HepG2 (cell line): ENCODE data around the gene PDCL3. TPM values are rescaled to one million over a fixed set of nuclear protein-coding genes. Genes with fewer than 3 reads are reported as not detected.

ENCODE experiments used
- ATAC-seq: fragments of 200-7000 bp; cut with Tn5 transposase; 3 replicates; pipeline ENCODE4 v1.9.1; 2020; ENCODE audit warnings: mild to moderate bottlenecking, moderate library complexity
- BruUV-seq: library from RNA; stranded (reverse); fragments of 400-500 nt; replicated peaks from 2 replicates; lab custom pipeline; 2021; lab: Mats Ljungman, UMichigan
- CTCF ChIA-PET: fragments of 300-600 bp; formaldehyde crosslinking; extraction: SDS; loops from one replicate; lab custom pipeline; 2021; ENCODE audit warnings: low total read pairs, inconsistent platforms, low intra/inter-chr PET ratio; lab: Yijun Ruan, JAX
- POLR2A ChIA-PET: fragments of 350-600 bp; sonication (Branson Sonifier 250); formaldehyde crosslinking; loops from one replicate; lab custom pipeline; 2020; ENCODE audit warnings: antibody characterized with exemption, inconsistent platforms; lab: Yijun Ruan, JAX
- DNase-seq: peaks from one replicate; pipeline ENCODE4 v3.0.0-alpha.2; 2015; ENCODE audit warnings: low spot score
- FAIRE-seq: peaks from 3 replicates; lab custom pipeline; 2011; peaks lifted over from hg19 to GRCh38; lab: Jason Lieb, UNC
- H2AFZ ChIP-seq: one replicate; pipeline ENCODE4 v1.6.1; 2011; ENCODE audit warnings: low read length, inconsistent platforms
- H3K27ac ChIP-seq: fragments of 300-600 bp; 3 replicates; pipeline ENCODE4 v1.8.0; 2011; ENCODE audit warnings: mixed run types, mild to moderate bottlenecking, mixed read lengths, low read length, inconsistent platforms; ENCODE audit not compliant: insufficient read depth; ENCODE audit errors: extremely low read length
- H3K27me3 ChIP-seq, 2 experiments: fragments of 200-600 bp in 1 of 2; 2 replicates in 1 of 2; 3 replicates in 1 of 2; pipeline versions ENCODE4 v1.6.0 to v1.8.0; 2011; ENCODE audit warnings: low read length in 2 of 2, mild to moderate bottlenecking in 2 of 2, moderate library complexity in 2 of 2, inconsistent platforms in 1 of 2; ENCODE audit not compliant: insufficient read depth in 2 of 2, control insufficient read depth in 1 of 2
- H3K36me3 ChIP-seq, 2 experiments: fragments of 200-600 bp in 1 of 2; replicated peaks in 1 of 2; 2 replicates in 1 of 2; 3 replicates in 1 of 2; pipeline versions ENCODE4 v1.5.1 to v1.8.0; 2011; ENCODE audit warnings: low read length in 2 of 2, inconsistent platforms in 1 of 2; ENCODE audit not compliant: insufficient read depth in 2 of 2, control insufficient read depth in 1 of 2
- H3K4me1 ChIP-seq: 2 replicates; pipeline ENCODE4 v1.5.1; 2012; ENCODE audit warnings: low read length, inconsistent platforms; ENCODE audit not compliant: insufficient read depth
- H3K4me2 ChIP-seq: 2 replicates; pipeline ENCODE4 v1.6.0; 2011; ENCODE audit warnings: low read depth, low read length, inconsistent platforms
- H3K4me3 ChIP-seq, 3 experiments: fragments of 200-600 bp in 1 of 3; sonication (generic), shearing (Covaris generic) in 1 of 3; replicated peaks in 1 of 3; 2 replicates each; pipeline ENCODE4 v1.5.1; 2011 to 2016; ENCODE audit warnings: low read length in 3 of 3, inconsistent platforms in 2 of 3, low read depth in 2 of 3, mild to moderate bottlenecking in 2 of 3, control low read depth in 1 of 3, mixed read lengths in 1 of 3; ENCODE audit not compliant: insufficient read depth in 1 of 3
- H3K79me2 ChIP-seq: one replicate; pipeline ENCODE4 v1.6.1; 2011; ENCODE audit warnings: low read length, inconsistent platforms; ENCODE audit not compliant: insufficient read depth
- H3K9ac ChIP-seq: 2 replicates; pipeline ENCODE4 v1.6.0; 2011; ENCODE audit warnings: mild to moderate bottlenecking, low read depth, low read length, inconsistent platforms; ENCODE audit not compliant: insufficient read depth
- H3K9me3 ChIP-seq: 2 replicates; pipeline ENCODE4 v1.5.1; 2012; ENCODE audit warnings: mild to moderate bottlenecking, low read length
- H4K20me1 ChIP-seq: 2 replicates; pipeline ENCODE4 v1.6.0; 2011; ENCODE audit warnings: inconsistent platforms, mild to moderate bottlenecking, low read length, moderate library complexity; ENCODE audit not compliant: insufficient read depth
- NFE2 ChIP-seq: sonication (generic); formaldehyde crosslinking; IDR thresholded peaks from 2 replicates; pipeline ENCODE4 v1.4.0; 2020; ENCODE audit warnings: missing genetic modification reagents
- NFE2L2 ChIP-seq: fragments of 150-350 bp; IDR thresholded peaks from 2 replicates; pipeline ENCODE4 v1.6.1; 2014; ENCODE audit warnings: low read length
- ZNF644 ChIP-seq: IDR thresholded peaks from 2 replicates; pipeline ENCODE4 v1.6.1; 2016; ENCODE audit warnings: low read depth
- ZNF775 ChIP-seq: sonication (generic); formaldehyde crosslinking; IDR thresholded peaks from 2 replicates; pipeline ENCODE4 v1.4.0; 2020; ENCODE audit warnings: missing genetic modification reagents, mild to moderate bottlenecking, moderate library complexity, borderline replicate concordance
- WGBS: methylation state at CpG from one replicate; pipeline ENCODE4 v1.1.6; 2017; ENCODE audit warnings: low lambda C conversion rate; 5-methylcytosine and 5-hydroxymethylcytosine counted together
- in situ Hi-C: cut with HindIII; loops from 2 replicates; pipeline ENCODE4 v1.10.0; 2017; ENCODE audit warnings: low pct_unique_long_range_greater_than_20kb; ENCODE audit not compliant: extremely low pct_ligation_motif_present
- intact Hi-C: fragments of 100-400 bp; cut with micrococcal nuclease; formaldehyde crosslinking; loops from one replicate; pipeline ENCODE4 v1.10.0; 2022; ENCODE audit not compliant: unreplicated experiment
- polyA plus RNA-seq, 8 experiments: library from polyadenylated mRNA; depleted of rRNA in 3 of 8; stranded (reverse) in 7 of 8; unstranded in 1 of 8; fragments of >200 nt; fragmentation: Illumina TruSeq in 4 of 8; extraction: Trizol in 4 of 8; gene quantifications; 2 replicates each; pipeline versions ENCODE4 v1.2.1 to v1.2.3, GENCODE V29; 2011 to 2016; ENCODE audit warnings: low read depth in 4 of 8, missing spikeins in 1 of 8, mixed read lengths in 1 of 8; ENCODE audit not compliant: insufficient read depth in 1 of 8
- total RNA-seq, 5 experiments: library from RNA; depleted of rRNA; stranded (reverse); fragments of >200 nt; fragmentation: Illumina TruSeq; extraction: Trizol; gene quantifications; 2 replicates each; pipeline ENCODE4 v1.2.3, GENCODE V29; 2016; ENCODE audit warnings: low read depth in 1 of 5
- TF ChIP-seq, protein P1 (sequence below): sonication (generic); formaldehyde crosslinking; IDR thresholded peaks from 2 replicates; pipeline ENCODE4 v1.9.0; 2021; ENCODE audit warnings: missing genetic modification reagents, mild to moderate bottlenecking, borderline replicate concordance
- TF ChIP-seq, protein P2 (sequence below): sonication (generic); formaldehyde crosslinking; IDR thresholded peaks from 2 replicates; pipeline ENCODE4 v1.4.0; 2020; ENCODE audit warnings: missing genetic modification reagents, mild to moderate bottlenecking, borderline replicate concordance

The PDCL3 gene
- total and polyA plus RNA-seq, 2 of the 13 experiments (the other 11 are each of a cell fraction or from before 2014, with no cell fraction given) = 14.4 to 24.4 TPM

DNA sequence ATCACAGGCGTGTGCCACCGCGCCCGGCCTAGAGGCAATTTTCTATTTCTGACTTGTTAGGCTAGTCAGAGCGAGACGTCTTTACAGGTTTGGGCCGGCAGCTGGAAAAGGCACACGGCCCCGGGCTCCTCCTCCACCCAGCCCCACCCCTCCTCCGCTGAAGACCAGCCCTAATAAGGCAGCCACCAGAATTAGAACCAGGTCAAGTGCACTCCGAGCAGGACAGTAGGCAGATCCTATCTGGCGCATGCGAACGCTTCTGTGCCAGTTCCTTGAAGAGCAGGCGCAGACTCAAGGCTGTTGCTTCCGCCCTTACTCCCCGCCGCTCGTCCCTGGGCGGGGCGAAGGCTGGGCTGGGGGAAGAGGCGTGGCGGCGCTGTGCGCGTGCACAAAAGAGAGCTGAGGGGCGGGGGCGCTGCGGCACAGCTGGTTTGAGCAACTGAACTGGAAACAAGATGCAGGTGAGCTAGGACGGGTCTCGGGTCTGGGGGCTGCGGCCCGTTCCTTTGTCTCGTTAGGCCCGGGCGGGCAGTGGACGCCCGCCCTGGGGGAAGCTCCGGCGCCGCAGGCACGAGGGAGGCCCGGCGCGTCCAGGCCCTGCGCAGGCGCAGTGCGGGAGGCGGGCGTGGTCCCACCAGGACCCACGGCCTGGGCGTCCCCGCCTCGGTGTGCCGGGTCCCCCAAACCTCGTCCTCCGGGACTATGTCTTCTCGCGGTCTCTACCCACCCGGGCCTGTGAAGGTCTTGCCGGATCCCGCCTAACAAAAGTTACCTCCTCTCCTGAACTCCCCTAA lies at the start of gene PDCL3 (continued):
- TF ChIP-seq, protein P1, sequence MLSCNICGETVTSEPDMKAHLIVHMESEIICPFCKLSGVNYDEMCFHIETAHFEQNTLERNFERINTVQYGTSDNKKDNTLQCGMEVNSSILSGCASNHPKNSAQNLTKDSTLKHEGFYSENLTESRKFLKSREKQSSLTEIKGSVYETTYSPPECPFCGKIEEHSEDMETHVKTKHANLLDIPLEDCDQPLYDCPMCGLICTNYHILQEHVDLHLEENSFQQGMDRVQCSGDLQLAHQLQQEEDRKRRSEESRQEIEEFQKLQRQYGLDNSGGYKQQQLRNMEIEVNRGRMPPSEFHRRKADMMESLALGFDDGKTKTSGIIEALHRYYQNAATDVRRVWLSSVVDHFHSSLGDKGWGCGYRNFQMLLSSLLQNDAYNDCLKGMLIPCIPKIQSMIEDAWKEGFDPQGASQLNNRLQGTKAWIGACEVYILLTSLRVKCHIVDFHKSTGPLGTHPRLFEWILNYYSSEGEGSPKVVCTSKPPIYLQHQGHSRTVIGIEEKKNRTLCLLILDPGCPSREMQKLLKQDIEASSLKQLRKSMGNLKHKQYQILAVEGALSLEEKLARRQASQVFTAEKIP (CRISPR knock-in tag) = no peak
- no peak for TF ChIP-seq ZNF644

DNA sequence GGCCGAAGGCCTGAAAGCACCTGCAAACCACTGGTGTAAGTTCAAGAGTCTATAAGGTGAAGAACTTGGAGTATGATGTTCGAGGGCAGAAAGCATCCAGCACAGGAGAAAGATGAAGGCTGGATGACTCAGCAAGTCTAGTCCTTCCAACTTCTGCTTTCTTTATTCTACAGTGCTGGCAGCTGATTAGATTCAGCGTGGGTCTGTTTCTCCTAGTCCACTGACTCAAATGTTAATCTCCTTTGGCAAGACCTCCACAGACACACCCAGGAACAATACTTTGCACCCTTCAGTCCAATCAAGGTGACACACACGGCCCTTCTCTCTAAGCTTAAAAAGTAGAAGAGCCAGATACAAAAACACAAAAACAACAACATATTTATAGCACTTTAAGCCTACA lies 49.1 kb upstream of the PDCL3 start:
- Histone ChIP-seq H3K27me3 (peaks cover 0 to 8% of the 10 kb centered on the region in 2 experiments; a peak in 2 of 5 replicates), H3K27ac (no peak overlapping the region)
- 27% methylated on average over 4 of the region's 4 CpGs for WGBS
- no TSS peak for BruUV-seq
- TF ChIP-seq, protein P2, sequence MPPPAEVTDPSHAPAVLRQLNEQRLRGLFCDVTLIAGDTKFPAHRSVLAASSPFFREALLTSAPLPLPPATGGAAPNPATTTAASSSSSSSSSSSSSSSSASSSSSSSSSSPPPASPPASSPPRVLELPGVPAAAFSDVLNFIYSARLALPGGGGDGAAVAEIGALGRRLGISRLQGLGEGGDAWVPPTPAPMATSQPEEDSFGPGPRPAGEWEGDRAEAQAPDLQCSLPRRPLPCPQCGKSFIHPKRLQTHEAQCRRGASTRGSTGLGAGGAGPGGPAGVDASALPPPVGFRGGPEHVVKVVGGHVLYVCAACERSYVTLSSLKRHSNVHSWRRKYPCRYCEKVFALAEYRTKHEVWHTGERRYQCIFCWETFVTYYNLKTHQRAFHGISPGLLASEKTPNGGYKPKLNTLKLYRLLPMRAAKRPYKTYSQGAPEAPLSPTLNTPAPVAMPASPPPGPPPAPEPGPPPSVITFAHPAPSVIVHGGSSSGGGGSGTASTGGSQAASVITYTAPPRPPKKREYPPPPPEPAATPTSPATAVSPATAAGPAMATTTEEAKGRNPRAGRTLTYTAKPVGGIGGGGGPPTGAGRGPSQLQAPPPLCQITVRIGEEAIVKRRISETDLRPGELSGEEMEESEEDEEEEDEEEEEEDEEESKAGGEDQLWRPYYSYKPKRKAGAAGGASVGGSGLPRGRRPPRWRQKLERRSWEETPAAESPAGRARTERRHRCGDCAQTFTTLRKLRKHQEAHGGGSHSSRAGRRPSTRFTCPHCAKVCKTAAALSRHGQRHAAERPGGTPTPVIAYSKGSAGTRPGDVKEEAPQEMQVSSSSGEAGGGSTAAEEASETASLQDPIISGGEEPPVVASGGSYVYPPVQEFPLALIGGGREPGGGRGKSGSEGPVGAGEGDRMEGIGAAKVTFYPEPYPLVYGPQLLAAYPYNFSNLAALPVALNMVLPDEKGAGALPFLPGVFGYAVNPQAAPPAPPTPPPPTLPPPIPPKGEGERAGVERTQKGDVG (CRISPR knock-in tag) = no peak
- TF ChIP-seq NFE2 (CRISPR knock-in tag) = 0 out of 2 replicates have a peak, but pooled peaks have one; percentile 43
- TF ChIP-seq NFE2L2 = peak; percentile 79
- no peak for TF ChIP-seq ZNF775 (CRISPR knock-in tag)
- TF ChIP-seq, all 625 proteins: peak for 2
- Histone ChIP-seq H3K4me2 (no peak overlapping the region), H4K20me1 (no peaks in the 10 kb centered on the region), H3K36me3 (no peaks in the 10 kb centered on the region), H3K4me1 (no peaks in the 10 kb centered on the region), H2AFZ (no peak overlapping the region), H3K79me2 (no peaks in the 10 kb centered on the region), H3K9me3 (no peaks in the 10 kb centered on the region), H3K9ac (no peak overlapping the region), H3K4me3 (no peak overlapping the region)
- no peak for DNase-seq
- intact Hi-C loops (no loop called here), in situ Hi-C loops (no loop called here)
- POLR2A ChIA-PET = no interaction called here
- CTCF ChIA-PET = no interaction called here
- no peak for FAIRE-seq
- ATAC-seq = no peak
